Stomach (tissue), 4 donors: ENCODE results near the gene NFS1.

Experiments
- POLR2A ChIP-seq, 4 donors: fragments of 450-650 bp; IDR thresholded peaks; one replicate each; pipeline ENCODE4 v1.6.1; 2016; ENCODE audit warnings: antibody characterized with exemption in 4 of 4, control low read depth in 2 of 4, mild to moderate bottlenecking in 1 of 4, moderate library complexity in 1 of 4
- TF ChIP-seq, protein P1 (sequence below), 7 experiments: fragments of 450-650 bp in 4 of 7; fragments of 200-600 bp in 3 of 7; sonication (generic) in 3 of 7; IDR thresholded peaks; one replicate each; pipeline ENCODE4 v1.5.1; 2016 to 2019; ENCODE audit warnings: antibody characterized with exemption in 7 of 7, control low read depth in 2 of 7, mild to moderate bottlenecking in 1 of 7

DNA sequence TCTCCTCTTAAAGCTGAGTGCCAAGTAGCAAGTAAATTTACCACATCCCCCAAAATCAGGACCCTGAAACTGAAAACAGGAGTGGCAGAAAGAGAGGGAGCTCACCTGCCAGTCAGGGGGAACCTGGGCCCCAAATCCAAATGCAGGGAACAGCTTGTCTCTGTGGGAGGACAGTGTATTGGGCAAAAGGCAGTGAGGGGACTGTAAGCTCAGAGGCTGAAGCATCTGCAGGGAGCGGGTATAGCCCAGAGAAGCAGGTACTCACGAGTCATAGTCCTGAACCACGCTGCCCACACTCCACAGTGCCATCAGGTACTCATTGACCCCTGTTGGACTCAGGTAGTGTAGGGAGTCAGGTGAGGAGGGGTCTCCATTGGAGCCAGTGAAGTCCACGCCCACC is 68.5 kb downstream of the NFS1 start:
- TF ChIP-seq, protein P1, sequence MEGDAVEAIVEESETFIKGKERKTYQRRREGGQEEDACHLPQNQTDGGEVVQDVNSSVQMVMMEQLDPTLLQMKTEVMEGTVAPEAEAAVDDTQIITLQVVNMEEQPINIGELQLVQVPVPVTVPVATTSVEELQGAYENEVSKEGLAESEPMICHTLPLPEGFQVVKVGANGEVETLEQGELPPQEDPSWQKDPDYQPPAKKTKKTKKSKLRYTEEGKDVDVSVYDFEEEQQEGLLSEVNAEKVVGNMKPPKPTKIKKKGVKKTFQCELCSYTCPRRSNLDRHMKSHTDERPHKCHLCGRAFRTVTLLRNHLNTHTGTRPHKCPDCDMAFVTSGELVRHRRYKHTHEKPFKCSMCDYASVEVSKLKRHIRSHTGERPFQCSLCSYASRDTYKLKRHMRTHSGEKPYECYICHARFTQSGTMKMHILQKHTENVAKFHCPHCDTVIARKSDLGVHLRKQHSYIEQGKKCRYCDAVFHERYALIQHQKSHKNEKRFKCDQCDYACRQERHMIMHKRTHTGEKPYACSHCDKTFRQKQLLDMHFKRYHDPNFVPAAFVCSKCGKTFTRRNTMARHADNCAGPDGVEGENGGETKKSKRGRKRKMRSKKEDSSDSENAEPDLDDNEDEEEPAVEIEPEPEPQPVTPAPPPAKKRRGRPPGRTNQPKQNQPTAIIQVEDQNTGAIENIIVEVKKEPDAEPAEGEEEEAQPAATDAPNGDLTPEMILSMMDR (IDR thresholded peaks at IDR 0.05), result no peak
- no peak for TF ChIP-seq POLR2A (IDR thresholded peaks at IDR 0.05)
